ENCODE results near the gene SIRPB1.

The SIRPB1 gene

DNA sequence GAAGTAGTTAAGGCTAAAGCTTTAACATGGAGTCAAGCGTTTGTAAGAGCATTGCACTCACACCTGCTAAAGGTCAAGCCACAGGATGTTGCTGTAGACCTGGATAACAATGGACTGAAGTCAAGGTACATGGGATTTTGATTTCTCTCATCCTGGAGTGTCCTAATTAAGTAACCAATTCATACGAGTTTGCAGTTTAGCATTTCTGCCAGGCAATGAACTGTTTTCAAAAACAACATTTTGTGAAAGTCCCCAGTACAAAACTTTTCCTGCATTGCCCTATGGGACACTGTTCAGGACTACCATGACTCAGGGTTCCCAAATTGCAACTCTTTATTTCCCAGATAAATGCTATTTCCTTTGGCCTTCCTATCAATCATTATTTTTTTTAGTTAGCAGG is 17.4 kb upstream of the SIRPB1 start:
- H3K4me3 ChIP-seq (replicated peaks; ENCODE audit: low read depth, low read length): no peak overlapping the region
- no peak for TF ChIP-seq CTCF (IDR thresholded peaks at IDR 0.05; ENCODE audit: low read length, missing control alignments)
- DNase-seq (ENCODE audit: low read depth): no peak

- no peak for DNase-seq (ENCODE audit: low read depth)
- no peak overlapping the region for H3K4me3 ChIP-seq (replicated peaks; ENCODE audit: low read depth, low read length)
- no peak for TF ChIP-seq CTCF (IDR thresholded peaks at IDR 0.05; ENCODE audit: low read length, missing control alignments)
These were observed 16.8 kb upstream of the SIRPB1 start for GRCh38 chr20:1636621-1637020.

- no peak overlapping the region for H3K4me3 ChIP-seq (replicated peaks; ENCODE audit: low read depth, low read length)
- DNase-seq (ENCODE audit: low read depth): no peak
- TF ChIP-seq CTCF (IDR thresholded peaks at IDR 0.05; ENCODE audit: low read length, missing control alignments): no peak
These were observed 15.6 kb upstream of the SIRPB1 start for GRCh38 chr20:1635291-1635979.

DNA sequence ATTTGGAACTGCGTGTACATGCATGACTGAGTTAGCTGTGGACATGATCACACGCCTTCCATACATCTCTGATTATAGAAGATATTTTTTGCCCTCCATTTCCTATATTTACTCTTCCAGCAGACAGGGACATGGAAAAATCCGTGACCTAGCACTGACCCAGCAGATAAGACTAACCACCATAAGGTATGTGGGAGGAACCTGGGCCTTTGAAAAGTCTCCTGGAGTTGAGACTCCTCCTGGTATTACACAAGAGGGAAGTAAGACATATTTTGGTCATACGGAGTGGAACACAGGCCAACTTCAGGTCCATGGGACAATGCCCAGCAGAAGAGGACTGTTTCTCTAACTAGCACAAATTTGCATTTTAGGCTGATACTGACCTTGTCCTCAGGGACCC is 13.7 kb upstream of the SIRPB1 start:
- peak; percentile 14 for DNase-seq (ENCODE audit: low read depth)
- no peak overlapping the region for H3K4me3 ChIP-seq (replicated peaks; ENCODE audit: low read depth, low read length)
- TF ChIP-seq CTCF (IDR thresholded peaks at IDR 0.05; ENCODE audit: low read length, missing control alignments): no peak

GRCh38 chr20:1632178-1632577 is 12.4 kb upstream of the SIRPB1 start:
- TF ChIP-seq CTCF (IDR thresholded peaks at IDR 0.05; ENCODE audit: low read length, missing control alignments): no peak
- DNase-seq (ENCODE audit: low read depth): no peak
- no peak overlapping the region for H3K4me3 ChIP-seq (replicated peaks; ENCODE audit: low read depth, low read length)

DNA sequence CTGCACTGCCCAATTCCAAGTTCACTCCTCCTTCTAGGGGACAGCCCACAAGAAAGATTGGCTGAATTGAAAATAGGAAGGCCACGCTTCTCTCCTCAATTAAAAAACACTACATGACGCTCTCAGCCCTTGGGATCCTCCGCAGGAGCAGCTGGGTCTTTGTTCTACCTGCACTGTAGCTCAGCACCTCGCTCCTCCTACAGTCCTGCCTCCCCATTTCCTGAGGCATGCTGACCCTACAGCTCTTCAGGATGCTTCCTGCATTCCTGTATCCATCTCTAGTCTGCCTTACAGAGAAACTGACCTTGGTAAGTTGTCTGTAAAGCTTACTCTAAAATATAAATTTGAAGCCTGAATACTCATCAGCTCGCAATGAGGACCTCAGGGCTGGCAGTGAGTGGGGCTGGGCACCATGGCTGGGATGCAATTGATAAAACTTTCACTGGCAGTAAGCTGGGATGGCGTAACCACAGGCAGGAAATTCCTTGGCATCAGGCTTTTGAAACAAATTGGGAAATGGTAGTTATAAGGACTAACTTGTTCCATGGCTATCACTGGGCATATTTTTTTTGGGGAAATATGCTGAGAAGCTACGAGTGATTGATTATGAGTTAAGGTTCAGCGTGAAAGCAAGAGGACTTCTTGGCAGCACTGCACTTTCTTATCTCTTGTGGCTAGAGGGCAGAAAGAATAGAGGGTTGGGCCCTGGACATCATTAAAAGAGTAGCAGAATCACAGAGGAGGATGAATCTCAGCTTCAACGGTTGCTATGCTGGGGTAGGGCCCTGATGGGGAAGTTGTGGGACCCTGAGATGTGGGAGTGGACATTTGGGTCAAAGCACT is 11.7 kb upstream of the SIRPB1 start:
- no peak for TF ChIP-seq CTCF (IDR thresholded peaks at IDR 0.05; ENCODE audit: low read length, missing control alignments)
- H3K4me3 ChIP-seq (replicated peaks; ENCODE audit: low read depth, low read length): no peak overlapping the region
- DNase-seq (ENCODE audit: low read depth): peak; percentile 31
